Left forelimb (tissue), 1 donor: Measurements from ENCODE around the gene RAB31.
A peak's percentile ranks its signal among the peaks of the same experiment; 100 is the strongest.
"Not testable (repeated sequence)": the region's sequence is repeated elsewhere in the genome, so short reads cannot be mapped to it uniquely, and the experiment has no call there.

ENCODE experiments used
- DNase-seq: peaks from one replicate; pipeline ENCODE4 v3.0.0-alpha.2; 2018; ENCODE audit warnings: low spot score

RAB31 gene

GRCh38 chr18:9758624-9759075, 50.5 kb downstream of the RAB31 start:
- DNase-seq: no peak

GRCh38 chr18:9760641-9761040, 52.5 kb downstream of the RAB31 start:
- no peak for DNase-seq

- no peak for DNase-seq
Measured at GRCh38 chr18:9762526-9762925, 54.4 kb downstream of the RAB31 start.

- DNase-seq: no peak
Measured at GRCh38 chr18:9763157-9763556, 55.1 kb downstream of the RAB31 start.

- DNase-seq: no peak
Measured at GRCh38 chr18:9764011-9764481, 55.9 kb downstream of the RAB31 start.

- no peak for DNase-seq
Measured at GRCh38 chr18:9765501-9765900, 57.4 kb downstream of the RAB31 start.

GRCh38 chr18:9766076-9766481, 58.0 kb downstream of the RAB31 start:
- no peak for DNase-seq

- DNase-seq: no peak
Measured at GRCh38 chr18:9766740-9767139, 58.6 kb downstream of the RAB31 start.

GRCh38 chr18:9768071-9768691, 60.1 kb downstream of the RAB31 start:
- not testable (repeated sequence) for DNase-seq

- DNase-seq: not testable (repeated sequence)
Measured at GRCh38 chr18:9770111-9770510, 62.0 kb downstream of the RAB31 start.

- DNase-seq: peak; percentile 85
Measured at GRCh38 chr18:9771261-9771976, 63.3 kb downstream of the RAB31 start.

GRCh38 chr18:9771977-9772660, 64.0 kb downstream of the RAB31 start:
- DNase-seq: no peak

- DNase-seq: no peak
Measured at GRCh38 chr18:9772847-9773677, 65.0 kb downstream of the RAB31 start.

- no peak for DNase-seq
Measured at GRCh38 chr18:9774150-9774549, 66.0 kb downstream of the RAB31 start.

GRCh38 chr18:9775178-9775577, 67.1 kb downstream of the RAB31 start:
- DNase-seq: no peak

GRCh38 chr18:9779630-9780029, 71.5 kb downstream of the RAB31 start:
- DNase-seq: no peak

GRCh38 chr18:9782073-9782857, 74.2 kb downstream of the RAB31 start:
- DNase-seq: no peak

- DNase-seq: no peak
Measured at GRCh38 chr18:9786631-9787030, 78.5 kb downstream of the RAB31 start.

GRCh38 chr18:9787036-9787435, 78.9 kb downstream of the RAB31 start:
- DNase-seq: no peak

GRCh38 chr18:9787712-9788111, 79.6 kb downstream of the RAB31 start:
- DNase-seq: no peak

- DNase-seq: no peak
Measured at GRCh38 chr18:9788140-9788539, 80.0 kb downstream of the RAB31 start.
